ENCODE results near the gene ADAM10. TPM values are rescaled to one million over a fixed set of nuclear protein-coding genes. Genes with fewer than 3 reads are reported as not detected.

Gene ADAM10
- total and polyA plus RNA-seq, 2 experiments from 2014 or later, result 110 to 163 TPM

- no peak for TF ChIP-seq CTCF (IDR thresholded peaks at IDR 0.05; ENCODE audit: low read depth, low read length)
- Histone ChIP-seq H3K4me3 (no peak overlapping the region), H3K9me3 (ENCODE audit: low read depth) (no peaks in the 10 kb centered on the region), H3K36me3 (no peaks in the 10 kb centered on the region), H3K27ac (no peak overlapping the region), H3K27me3 (no peaks in the 10 kb centered on the region), H3K4me1 (ENCODE audit: low read depth) (peaks cover 32% of the 10 kb centered on the region)
- DNase-seq (ENCODE audit: low read depth in 1 of 2, low spot score in 1 of 2), result no peak
These were observed 3.3 kb downstream of the ADAM10 start for GRCh38 chr15:58746174-58746573.

GRCh38 chr15:58742819-58743502, 6.5 kb downstream of the ADAM10 start:
- Histone ChIP-seq H3K4me1 (ENCODE audit: low read depth) (peaks cover 41% of the 10 kb centered on the region), H3K4me3 (no peak overlapping the region), H3K9me3 (ENCODE audit: low read depth) (no peaks in the 10 kb centered on the region), H3K27ac (peak overlapping the region; percentile 18), H3K27me3 (no peaks in the 10 kb centered on the region), H3K36me3 (no peaks in the 10 kb centered on the region)
- no peak for TF ChIP-seq CTCF (IDR thresholded peaks at IDR 0.05; ENCODE audit: low read depth, low read length)
- no peak for DNase-seq (ENCODE audit: low read depth in 1 of 2, low spot score in 1 of 2)

GRCh38 chr15:58742022-58742813, 7.3 kb downstream of the ADAM10 start:
- Histone ChIP-seq H3K27ac (peak overlapping the region; percentile 18), H3K36me3 (no peaks in the 10 kb centered on the region), H3K4me1 (ENCODE audit: low read depth) (peaks cover 43% of the 10 kb centered on the region), H3K4me3 (no peak overlapping the region), H3K27me3 (no peaks in the 10 kb centered on the region), H3K9me3 (ENCODE audit: low read depth) (no peaks in the 10 kb centered on the region)
- DNase-seq (ENCODE audit: low read depth in 1 of 2, low spot score in 1 of 2), result peak; percentile 21 to 77
- no peak for TF ChIP-seq CTCF (IDR thresholded peaks at IDR 0.05; ENCODE audit: low read depth, low read length)

DNA sequence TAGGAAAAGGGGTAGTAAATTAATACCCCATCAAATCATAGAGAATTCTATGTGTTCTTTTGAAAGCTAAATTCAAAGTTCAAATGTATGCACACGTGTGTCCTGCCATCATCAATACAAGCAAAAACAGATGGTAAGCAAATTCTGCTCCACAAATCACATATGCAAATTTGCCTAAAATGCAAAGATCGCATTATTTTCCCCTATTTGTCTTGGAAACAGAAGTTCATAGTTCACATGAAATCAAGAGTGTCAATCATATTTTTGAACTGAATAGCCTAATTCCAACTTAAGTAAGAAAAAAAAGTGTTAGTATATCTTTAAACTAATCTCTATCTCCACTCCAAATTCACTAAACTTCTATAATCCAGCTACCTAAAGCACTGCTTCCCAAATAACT, 8.5 kb downstream of the ADAM10 start:
- Histone ChIP-seq H3K9me3 (ENCODE audit: low read depth) (no peaks in the 10 kb centered on the region), H3K27me3 (no peaks in the 10 kb centered on the region), H3K36me3 (no peaks in the 10 kb centered on the region), H3K4me3 (no peak overlapping the region), H3K4me1 (ENCODE audit: low read depth) (peaks cover 36% of the 10 kb centered on the region), H3K27ac (no peak overlapping the region)
- no peak for TF ChIP-seq CTCF (IDR thresholded peaks at IDR 0.05; ENCODE audit: low read depth, low read length)
- no peak for DNase-seq (ENCODE audit: low read depth in 1 of 2, low spot score in 1 of 2)

- H3K4me1 ChIP-seq (ENCODE audit: low read depth), result peaks cover 32% of the 10 kb centered on the region
- H3K9me3 ChIP-seq (ENCODE audit: low read depth), result no peaks in the 10 kb centered on the region
- H3K4me3 ChIP-seq, result no peak overlapping the region
- H3K27ac ChIP-seq, result no peak overlapping the region
- no peaks in the 10 kb centered on the region for H3K36me3 ChIP-seq
- DNase-seq (ENCODE audit: low read depth in 1 of 2, low spot score in 1 of 2), result no peak
- TF ChIP-seq CTCF (IDR thresholded peaks at IDR 0.05; ENCODE audit: low read depth, low read length), result no peak
- no peaks in the 10 kb centered on the region for H3K27me3 ChIP-seq
These were observed 9.1 kb downstream of the ADAM10 start for GRCh38 chr15:58740436-58740835.

Data from cardiac muscle cell (in vitro differentiated cells and primary cell).